Measurements from ENCODE around the gene MRPL38. TPM values are rescaled to one million over a fixed set of nuclear protein-coding genes. Genes with fewer than 3 reads are reported as not detected.
"Not testable (repeated sequence)": the region's sequence is repeated elsewhere in the genome, so short reads cannot be mapped to it uniquely, and the experiment has no call there.

MRPL38 gene
- total RNA-seq, 5 donors from 2014 or later (not counting 1 experiment from before 2014, with no cell fraction given): 116 to 170 (median 144) TPM

- 93% methylated on average over 5 of the region's 10 CpGs for WGBS (ENCODE audit: insufficient coverage)
- H3K4me3 Mint-ChIP-seq; H3K36me3 ChIP-seq (ENCODE audit: control insufficient read depth in 2 of 2, extremely low read depth in 1 of 2, insufficient read depth in 1 of 2, low read length in 1 of 2); H3K27ac Mint-ChIP-seq; H3K9me3 Mint-ChIP-seq; POLR2A ChIA-PET; H3K36me3 Mint-ChIP-seq; ATAC-seq (replicated peaks in 1 of 4); H3K27me3 ChIP-seq (replicated peaks in 1 of 2; ENCODE audit: control insufficient read depth in 2 of 2, extremely low read depth in 1 of 2, insufficient read depth in 2 of 2, low read length in 1 of 2); H3K27me3 Mint-ChIP-seq; H3K27ac ChIP-seq (ENCODE audit: low read length); DNase-seq; H3K9me3 ChIP-seq; H3K4me3 ChIP-seq (ENCODE audit: control insufficient read depth in 1 of 2, extremely low read depth in 1 of 2, low read length in 1 of 2): not testable (repeated sequence)
- CTCF ChIA-PET: interaction anchor here in 1 of 2 donors (1.1 kb wide), 1 partner anchor 16 kb away, joined by 3 read pairs; no protein-coding TSS in a partner anchor
- H3K4me1 ChIP-seq (ENCODE audit: control insufficient read depth in 1 of 2, extremely low read depth in 1 of 2, insufficient read depth in 2 of 2, low read length in 2 of 2): peaks cover 11 to 28% of the 10 kb centered on the region in 2 experiments
- H3K4me1 Mint-ChIP-seq: peaks cover 18 to 29% (median 21%) of the 10 kb centered on the region in 3 donors
These were observed 34.5 kb downstream of the MRPL38 start for GRCh38 chr17:75870228-75870627.

GRCh38 chr17:75869282-75870141 is 35.2 kb downstream of the MRPL38 start:
- Histone ChIP-seq H3K4me3 (ENCODE audit: control insufficient read depth in 1 of 2, extremely low read depth in 1 of 2, low read length in 1 of 2) (no peak overlapping the region), H3K9me3 (no peaks in the 10 kb centered on the region), H3K27ac (ENCODE audit: low read length) (no peak overlapping the region), H3K36me3 (ENCODE audit: control insufficient read depth in 2 of 2, extremely low read depth in 1 of 2, insufficient read depth in 1 of 2, low read length in 1 of 2) (no peaks in the 10 kb centered on the region), H3K27me3 (replicated peaks in 1 of 2; ENCODE audit: control insufficient read depth in 2 of 2, extremely low read depth in 1 of 2, insufficient read depth in 2 of 2, low read length in 1 of 2) (no peaks in the 10 kb centered on the region), H3K4me1 (ENCODE audit: control insufficient read depth in 1 of 2, extremely low read depth in 1 of 2, insufficient read depth in 2 of 2, low read length in 2 of 2) (peaks cover 10 to 30% of the 10 kb centered on the region in 2 experiments)
- Mint-ChIP-seq H3K36me3 (no peaks in the 10 kb centered on the region), H3K9me3 (no peaks in the 10 kb centered on the region), H3K4me3 (no peak overlapping the region), H3K27me3 (no peaks in the 10 kb centered on the region), H3K4me1 (peaks cover 23 to 33% (median 28%) of the 10 kb centered on the region in 3 donors), H3K27ac (peak overlapping the region in 1 of 2 donors; percentile 39)
- ATAC-seq (replicated peaks in 1 of 4) (no peak), DNase-seq (no peak)
- POLR2A ChIA-PET: no interaction called here
- CTCF ChIA-PET: interaction anchor here (0.6 to 1.1 kb wide), 2 partner anchors 15 to 473 kb away, joined by 3 to 5 read pairs; no protein-coding TSS in a partner anchor
- WGBS (ENCODE audit: insufficient coverage): 92% methylated on average over 16 of the region's 23 CpGs

- 92% methylated on average over 9 of the region's 12 CpGs for WGBS (ENCODE audit: insufficient coverage)
- CTCF ChIA-PET; POLR2A ChIA-PET; H3K27ac Mint-ChIP-seq; ATAC-seq (replicated peaks in 1 of 4); H3K27ac ChIP-seq (ENCODE audit: low read length); H3K36me3 Mint-ChIP-seq; H3K4me3 ChIP-seq (ENCODE audit: control insufficient read depth in 1 of 2, extremely low read depth in 1 of 2, low read length in 1 of 2); H3K36me3 ChIP-seq (ENCODE audit: control insufficient read depth in 2 of 2, extremely low read depth in 1 of 2, insufficient read depth in 1 of 2, low read length in 1 of 2); H3K27me3 ChIP-seq (replicated peaks in 1 of 2; ENCODE audit: control insufficient read depth in 2 of 2, extremely low read depth in 1 of 2, insufficient read depth in 2 of 2, low read length in 1 of 2); H3K27me3 Mint-ChIP-seq; DNase-seq; H3K4me3 Mint-ChIP-seq; H3K9me3 Mint-ChIP-seq; H3K9me3 ChIP-seq: not testable (repeated sequence)
- peaks cover 29 to 37% (median 30%) of the 10 kb centered on the region in 3 donors for H3K4me1 Mint-ChIP-seq
- peaks cover 15 to 34% of the 10 kb centered on the region in 2 experiments for H3K4me1 ChIP-seq (ENCODE audit: control insufficient read depth in 1 of 2, extremely low read depth in 1 of 2, insufficient read depth in 2 of 2, low read length in 2 of 2)
These were observed 35.9 kb downstream of the MRPL38 start for GRCh38 chr17:75868730-75869281.

GRCh38 chr17:75865404-75866188 is 39.1 kb downstream of the MRPL38 start:
- H3K27me3 Mint-ChIP-seq; H3K27me3 ChIP-seq (replicated peaks in 1 of 2; ENCODE audit: control insufficient read depth in 2 of 2, extremely low read depth in 1 of 2, insufficient read depth in 2 of 2, low read length in 1 of 2); DNase-seq; H3K36me3 ChIP-seq (ENCODE audit: control insufficient read depth in 2 of 2, extremely low read depth in 1 of 2, insufficient read depth in 1 of 2, low read length in 1 of 2); H3K9me3 ChIP-seq; H3K4me3 Mint-ChIP-seq; ATAC-seq (replicated peaks in 1 of 4); H3K4me3 ChIP-seq (ENCODE audit: control insufficient read depth in 1 of 2, extremely low read depth in 1 of 2, low read length in 1 of 2); H3K9me3 Mint-ChIP-seq; H3K36me3 Mint-ChIP-seq: not testable (repeated sequence)
- ChIA-PET POLR2A (interaction anchor here (0.6 to 0.9 kb wide), 7 partner anchors 15 to 719 kb away, joined by 3 to 8 read pairs (median 4); a partner anchor contains a TSS), CTCF (interaction anchor here (0.6 to 1.4 kb wide), 6 partner anchors 10 to 543 kb away, joined by 3 to 10 read pairs (median 4); partner anchors contain the start of gene WBP2 (in 1 of the 2))
- H3K4me1 ChIP-seq (ENCODE audit: control insufficient read depth in 1 of 2, extremely low read depth in 1 of 2, insufficient read depth in 2 of 2, low read length in 2 of 2): peaks cover 6 to 27% of the 10 kb centered on the region in 2 experiments
- WGBS (ENCODE audit: insufficient coverage): 94% methylated on average over 10 of the region's 17 CpGs
- peaks cover 16 to 29% (median 19%) of the 10 kb centered on the region in 3 donors for H3K4me1 Mint-ChIP-seq
- H3K27ac ChIP-seq (ENCODE audit: low read length): peak overlapping the region; percentile 72
- peak overlapping the region; percentile 23 to 77 for H3K27ac Mint-ChIP-seq

- H3K4me1 ChIP-seq (ENCODE audit: control insufficient read depth in 1 of 2, extremely low read depth in 1 of 2, insufficient read depth in 2 of 2, low read length in 2 of 2): peaks cover 6 to 27% of the 10 kb centered on the region in 2 experiments
- H3K36me3 ChIP-seq (ENCODE audit: control insufficient read depth in 2 of 2, extremely low read depth in 1 of 2, insufficient read depth in 1 of 2, low read length in 1 of 2); H3K27me3 Mint-ChIP-seq; H3K4me3 ChIP-seq (ENCODE audit: control insufficient read depth in 1 of 2, extremely low read depth in 1 of 2, low read length in 1 of 2); H3K27me3 ChIP-seq (replicated peaks in 1 of 2; ENCODE audit: control insufficient read depth in 2 of 2, extremely low read depth in 1 of 2, insufficient read depth in 2 of 2, low read length in 1 of 2); H3K9me3 Mint-ChIP-seq; H3K9me3 ChIP-seq; H3K36me3 Mint-ChIP-seq: not testable (repeated sequence)
- 81% methylated on average over 2 of the region's 4 CpGs for WGBS (ENCODE audit: insufficient coverage)
- CTCF ChIA-PET: interaction anchor here in 1 of 2 donors (0.6 to 1.4 kb wide), 7 partner anchors 9 to 618 kb away, joined by 3 to 10 read pairs (median 4); partner anchors contain the start of genes TRIM65 and WBP2
- Mint-ChIP-seq H3K4me3 (peak overlapping the region in 1 of 3 donors; percentile 27), H3K4me1 (peaks cover 16 to 28% (median 19%) of the 10 kb centered on the region in 3 donors), H3K27ac (peak overlapping the region; percentile 89)
- DNase-seq (peak in 1 of 35 experiments; percentile 60), ATAC-seq (replicated peaks in 1 of 4) (peak in 2 of 4 experiments; percentile 39 to 71)
- peak overlapping the region; percentile 72 for H3K27ac ChIP-seq (ENCODE audit: low read length)
- POLR2A ChIA-PET: interaction anchor here (0.6 to 0.9 kb wide), 12 partner anchors 9 to 720 kb away, joined by 3 to 8 read pairs (median 4); partner anchors contain the start of genes UNK (in 1 of the 2) and WBP2 (in 1 of the 2)
These were observed 39.8 kb downstream of the MRPL38 start for GRCh38 chr17:75864887-75865286.
